Erythroblast (primary cell): ENCODE measurements around the gene RNASET2.

Experiments used
- GATA1 ChIP-seq: IDR thresholded peaks from 2 replicates; pipeline ENCODE4 v1.6.1; 2011; ENCODE audit warnings: low read depth, mild to moderate bottlenecking, control low read depth, low read length, moderate library complexity
- POLR2A ChIP-seq: IDR thresholded peaks from 2 replicates; pipeline ENCODE4 v1.6.1; 2011; ENCODE audit warnings: mild to moderate bottlenecking, low read length

DNA sequence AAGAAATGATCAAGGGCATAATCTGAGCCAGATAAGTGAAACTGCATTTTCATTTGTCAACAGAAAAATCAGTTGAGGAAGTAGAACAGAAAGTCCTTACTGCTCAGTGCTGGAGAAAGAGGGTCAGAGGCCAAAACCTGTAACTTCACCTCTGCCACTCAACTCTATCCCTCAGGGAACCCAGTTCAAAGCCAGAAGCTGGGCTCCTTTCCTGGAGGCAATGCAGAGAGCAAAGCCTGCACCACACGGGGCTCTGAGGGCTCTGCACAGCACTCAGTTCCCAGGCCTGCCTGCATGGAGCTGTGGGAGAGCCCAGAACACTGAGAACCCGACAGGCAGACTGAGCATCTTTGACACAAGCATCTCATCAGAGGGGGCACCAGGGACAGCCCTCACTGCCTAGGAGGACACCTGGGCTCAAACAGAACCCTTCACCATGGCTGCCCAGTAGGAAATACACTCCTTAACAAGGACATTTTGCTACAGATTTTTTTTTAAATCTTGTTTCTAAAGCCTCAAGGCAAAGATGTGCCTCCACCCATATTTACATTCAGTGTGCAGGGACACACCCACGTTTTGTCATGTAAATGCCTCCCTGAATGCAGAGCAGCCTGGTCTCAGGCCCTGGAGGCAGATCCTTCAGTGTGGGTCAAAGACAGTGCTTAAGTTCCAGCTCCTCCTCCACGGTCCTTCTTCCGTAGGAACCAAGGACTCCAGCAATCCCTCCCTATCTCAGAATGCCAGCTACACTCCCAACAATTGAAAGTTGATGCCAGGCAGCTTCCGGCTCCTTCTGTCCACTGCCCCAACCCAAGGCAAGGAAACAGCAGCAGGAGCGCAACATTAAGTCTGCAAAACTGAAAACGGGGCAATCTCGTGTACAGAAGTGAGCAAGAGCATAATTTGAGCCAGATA is 6.6 kb downstream of the RNASET2 start:
- TF ChIP-seq POLR2A (no peak), GATA1 (no peak)
